DLD1 (cell line): Measurements from ENCODE around the gene TMEM52B.
"Not testable (repeated sequence)": the region's sequence is repeated elsewhere in the genome, so short reads cannot be mapped to it uniquely, and the experiment has no call there.

Source experiments
- in situ Hi-C: cut with HindIII; loops from 2 replicates; pipeline ENCODE4 v1.10.0; 2017; ENCODE audit warnings: low sequenced_read_pairs

TMEM52B gene

DNA sequence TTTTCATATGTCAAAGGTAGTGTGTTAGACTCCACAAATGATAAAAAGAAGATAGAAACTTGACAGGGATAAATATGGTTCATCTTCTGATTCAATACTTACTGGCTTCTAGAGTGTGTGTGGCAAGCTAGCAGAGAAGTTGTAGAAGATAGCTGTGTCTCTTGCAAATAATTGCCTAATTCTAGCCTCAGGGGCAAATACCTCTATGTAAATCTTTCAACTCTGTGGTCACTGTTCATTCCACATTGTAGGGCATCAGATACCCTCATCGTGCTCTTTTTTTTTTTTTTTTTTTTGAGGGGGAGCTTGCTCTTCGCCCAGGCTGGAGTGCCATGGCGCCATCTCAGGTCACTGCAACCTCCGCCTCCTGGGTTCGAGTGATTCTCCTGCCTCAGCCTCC, 8.6 kb upstream of the TMEM52B start:
- in situ Hi-C loops, result no loop called here

DNA sequence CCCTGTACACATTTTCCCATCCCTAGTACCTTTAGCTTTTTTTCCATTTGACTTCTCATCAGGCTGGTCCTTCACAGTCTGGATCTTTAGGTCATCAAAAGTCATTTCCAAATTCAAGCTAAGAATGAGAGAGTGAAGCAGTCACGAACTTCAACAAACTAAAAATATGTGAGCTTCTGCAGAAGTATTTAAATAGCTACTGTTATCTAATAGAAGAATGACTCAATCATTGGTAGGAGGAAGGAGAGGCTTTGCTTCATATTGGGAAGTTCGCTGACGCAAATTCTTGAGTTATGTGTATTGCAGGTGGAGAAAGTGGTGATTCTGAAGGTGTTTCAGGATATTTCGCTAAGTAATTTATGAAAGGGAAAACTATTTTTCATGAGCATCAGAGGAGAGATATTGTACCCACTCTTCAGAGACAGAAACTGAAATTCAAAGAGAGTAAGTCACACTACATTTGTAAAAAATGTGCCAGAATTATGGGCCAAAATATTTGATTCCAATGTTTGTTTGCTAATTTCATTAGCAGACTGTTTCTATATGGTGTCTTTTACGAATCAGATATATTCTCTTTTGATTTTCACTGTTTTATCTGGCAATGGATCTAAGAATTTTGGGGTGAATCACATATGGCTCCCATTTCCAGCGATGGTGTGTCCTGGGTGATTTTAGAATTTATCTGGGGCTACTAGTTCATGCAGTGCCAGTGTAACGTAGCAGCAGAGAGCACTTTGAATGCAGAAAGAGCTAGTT, 6.7 kb upstream of the TMEM52B start, which contains the start of gene OLR1:
Gene OLR1 (minus strand): TSS at position 160 of the 756 bp plus-strand sequence. CDS start 55 bp downstream, at position 105.
- in situ Hi-C loops, result no loop called here

DNA sequence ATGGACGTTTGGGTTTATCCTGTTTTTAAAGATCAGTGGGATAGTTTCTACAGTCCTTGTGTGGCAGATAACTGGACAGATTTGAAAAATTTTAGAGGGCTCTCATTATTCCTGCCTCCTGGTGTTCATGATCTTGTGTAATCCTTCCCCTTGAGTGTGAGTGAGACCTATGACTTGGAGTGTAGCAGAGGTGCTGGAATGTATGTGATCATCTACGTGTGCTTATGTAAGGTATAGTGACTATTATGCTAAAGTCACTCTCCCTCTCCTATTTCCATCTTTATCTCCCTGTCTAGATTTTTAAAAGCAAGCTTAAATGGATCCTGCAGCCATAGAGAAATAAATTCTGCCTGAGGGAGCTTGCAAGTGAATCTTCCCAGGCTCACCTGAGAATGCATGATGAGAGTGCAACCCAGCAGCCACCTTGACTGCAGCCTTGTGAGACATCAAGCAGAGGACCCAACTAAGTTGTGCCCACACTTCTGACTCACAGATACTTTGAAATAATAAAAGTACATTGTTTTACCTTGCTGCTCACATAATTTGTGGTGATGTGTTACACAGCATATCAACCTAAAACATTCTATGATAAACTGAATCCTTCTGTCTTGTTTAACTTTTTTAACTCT, 3.7 kb upstream of the TMEM52B start:
- in situ Hi-C loops, result no loop called here

DNA sequence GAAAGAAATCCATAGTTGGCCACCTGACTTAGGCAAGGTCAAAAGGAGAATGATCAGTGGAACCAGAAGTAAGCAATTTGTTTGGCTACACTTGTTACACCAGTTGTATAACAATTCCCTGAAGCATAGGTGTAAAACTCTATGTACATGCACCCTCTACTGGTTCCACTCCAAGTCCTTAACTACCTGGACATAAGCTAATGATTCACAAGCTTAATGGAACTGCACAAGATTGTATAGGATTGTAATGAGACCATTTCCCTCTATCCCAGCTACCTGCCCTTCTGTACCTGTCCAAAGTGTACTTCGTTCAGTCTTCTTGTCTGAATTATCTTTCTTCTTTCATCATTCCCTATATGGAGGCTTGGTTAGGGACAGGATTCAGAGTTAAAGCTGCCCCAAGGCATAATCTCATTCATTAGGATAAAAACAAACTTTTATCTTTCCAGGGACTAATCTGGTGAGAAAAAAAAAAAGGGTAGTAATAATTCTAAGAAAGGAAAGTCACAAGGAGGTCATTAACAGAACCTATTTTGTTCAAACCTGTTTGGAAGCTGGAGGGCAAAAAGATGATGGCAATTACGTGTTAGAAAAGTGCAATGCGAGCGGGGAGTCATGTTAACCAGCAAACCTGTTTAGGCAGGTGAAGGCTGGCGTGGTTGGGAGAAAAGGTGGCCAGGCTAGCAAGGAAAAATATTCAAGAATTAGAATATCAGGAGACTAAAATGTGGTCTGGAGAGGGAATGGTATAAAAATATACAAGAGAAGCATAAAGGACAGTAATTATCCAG, 2.8 kb upstream of the TMEM52B start:
- in situ Hi-C loops, result no loop called here

DNA sequence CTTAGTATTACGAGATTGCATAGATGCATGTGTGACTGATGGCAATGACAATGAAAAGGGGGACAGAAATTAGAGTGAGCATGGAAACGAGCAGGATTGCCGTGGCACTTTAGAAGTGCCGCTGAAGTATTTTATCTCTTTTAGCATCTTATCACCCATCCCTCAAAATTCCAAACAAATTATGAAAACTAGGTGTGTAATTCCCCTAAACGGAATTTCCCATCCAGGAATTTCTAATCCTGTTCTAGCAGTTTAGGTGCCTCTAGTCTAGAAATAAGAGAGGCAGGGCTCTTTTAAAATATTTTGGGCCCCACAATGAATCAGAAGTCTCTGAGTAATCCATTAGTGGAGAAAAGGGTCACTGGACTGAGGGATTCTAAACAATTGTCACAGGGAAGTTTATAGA, 947 bp downstream of the TMEM52B start:
- in situ Hi-C loops, result no loop called here

GRCh38 chr12:10182354-10183049, 3.7 kb downstream of the TMEM52B start:
- in situ Hi-C loops, result no loop called here

DNA sequence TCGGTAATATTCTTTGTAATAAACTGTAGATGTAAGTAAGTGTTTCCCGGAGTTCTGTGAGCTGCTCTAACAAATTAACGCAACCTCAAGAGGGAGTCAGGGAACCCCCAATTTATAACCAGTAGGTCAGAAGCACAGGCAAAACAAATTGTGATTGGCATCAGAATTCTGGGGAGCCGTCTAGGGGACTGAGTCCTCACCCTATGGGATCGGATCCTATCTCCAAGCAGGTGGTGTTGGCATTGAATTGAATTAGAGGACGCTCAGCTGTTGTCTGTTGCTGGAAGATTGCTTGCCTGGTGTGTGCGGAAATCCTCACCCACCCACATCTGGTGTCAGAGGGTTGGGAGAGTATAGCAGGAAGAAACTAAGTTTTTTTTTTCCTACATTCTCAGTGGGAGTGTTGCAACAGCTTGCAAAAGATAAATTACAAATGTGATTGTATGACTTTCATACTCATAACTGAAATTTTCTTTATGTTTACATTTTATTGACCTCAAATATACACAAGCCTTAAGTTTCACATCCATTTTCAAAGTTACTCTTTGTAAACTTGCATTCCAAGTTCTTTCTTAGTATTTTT, 5.5 kb downstream of the TMEM52B start:
- in situ Hi-C loops, result no loop called here

DNA sequence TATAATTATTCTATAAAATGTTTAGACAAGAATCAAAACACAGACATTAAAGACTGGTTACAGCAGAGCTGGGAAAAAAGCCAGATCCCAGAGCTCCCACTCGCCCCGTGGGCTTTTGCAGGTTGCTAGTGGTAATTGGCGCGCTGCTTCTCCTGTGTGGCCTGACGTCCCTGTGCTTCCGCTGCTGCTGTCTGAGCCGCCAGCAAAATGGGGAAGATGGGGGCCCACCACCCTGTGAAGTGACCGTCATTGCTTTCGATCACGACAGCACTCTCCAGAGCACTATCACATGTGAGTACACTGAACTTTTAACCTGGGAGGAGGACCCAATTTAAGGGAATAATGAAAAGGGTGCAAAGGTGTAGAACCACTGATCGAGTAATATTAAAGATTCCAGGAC, 7.5 kb downstream of the TMEM52B start:
- in situ Hi-C loops, result no loop called here

DNA sequence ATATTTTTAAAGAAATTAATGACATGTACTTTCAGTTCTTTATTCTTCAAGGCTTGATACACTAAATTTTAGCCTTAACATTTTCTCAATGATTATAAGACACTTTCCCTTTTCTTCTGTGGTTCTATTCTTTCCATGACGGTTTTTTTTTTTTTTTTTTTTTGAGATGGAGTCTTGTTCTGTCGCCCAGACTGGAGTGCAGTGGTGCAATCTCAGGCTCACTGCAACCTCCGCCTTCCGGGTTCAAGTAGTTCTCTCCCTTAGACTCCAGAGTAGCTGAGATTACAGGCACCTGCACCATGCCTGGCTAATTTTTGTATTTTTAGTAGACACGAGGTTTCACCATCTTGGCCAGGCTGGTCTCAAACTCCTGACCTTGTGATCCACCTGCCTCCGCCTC, 8.1 kb downstream of the TMEM52B start:
- in situ Hi-C loops, result not testable (repeated sequence)

DNA sequence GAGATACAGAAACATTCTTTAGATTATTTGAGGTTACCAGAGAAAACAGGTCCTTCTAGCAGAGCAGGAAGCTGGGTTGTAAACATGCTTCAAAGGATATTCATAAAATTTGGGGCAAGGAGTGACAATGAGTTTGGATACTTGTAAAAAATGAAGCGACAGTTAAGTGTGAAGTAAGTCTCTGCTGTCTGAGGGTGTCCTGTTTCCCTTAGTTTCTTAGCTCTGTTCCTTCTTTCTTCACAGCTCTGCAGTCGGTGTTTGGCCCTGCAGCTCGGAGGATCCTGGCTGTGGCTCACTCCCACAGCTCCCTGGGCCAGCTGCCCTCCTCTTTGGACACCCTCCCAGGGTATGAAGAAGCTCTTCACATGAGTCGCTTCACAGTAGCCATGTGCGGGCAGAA, 10.8 kb downstream of the TMEM52B start:
- in situ Hi-C loops, result no loop called here

GRCh38 chr12:10190558-10191388, 11.9 kb downstream of the TMEM52B start:
- in situ Hi-C loops, result no loop called here

DNA sequence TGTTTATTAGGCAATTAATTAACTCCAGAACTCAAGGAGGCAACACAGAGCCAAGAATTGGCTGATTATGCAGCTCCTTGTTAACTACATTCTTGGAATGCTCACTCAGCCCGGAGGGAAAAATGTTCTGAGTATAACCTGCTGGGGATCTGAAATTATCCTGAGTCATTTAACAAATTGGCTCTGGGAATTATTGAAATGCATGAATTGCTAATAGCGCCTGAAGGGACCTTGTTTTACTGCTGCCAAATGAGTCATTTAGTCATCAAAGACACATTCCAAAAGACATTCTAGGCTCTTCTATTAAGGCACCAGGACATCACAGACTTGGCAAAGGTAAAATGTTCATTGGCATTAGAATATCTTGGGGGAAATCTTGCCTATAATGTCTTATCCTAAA, 13.0 kb downstream of the TMEM52B start:
- in situ Hi-C loops, result no loop called here

- in situ Hi-C loops, result no loop called here
Observed at GRCh38 chr12:10194160-10194670, 15.4 kb downstream of the TMEM52B start.

DNA sequence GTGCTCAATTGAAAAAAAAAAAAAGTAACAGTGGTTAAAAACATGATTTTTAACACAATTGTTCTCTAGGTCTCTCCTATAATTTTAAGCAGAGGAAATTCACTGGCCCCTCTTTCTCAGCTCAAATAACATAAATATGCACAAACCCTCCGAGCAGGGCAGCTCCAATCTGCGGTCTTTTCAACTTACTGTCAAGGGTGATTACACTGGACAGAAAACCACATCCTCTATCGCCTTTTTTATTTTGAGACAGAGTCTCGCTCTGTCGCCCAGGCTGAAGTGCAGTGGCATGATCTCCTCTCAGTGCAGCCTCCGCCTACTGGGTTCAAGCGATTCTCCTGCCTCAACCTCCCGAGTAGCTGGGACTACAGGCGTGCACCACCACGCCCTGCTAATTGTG, 17.4 kb downstream of the TMEM52B start:
- in situ Hi-C loops, result no loop called here

- in situ Hi-C loops, result no loop called here
Observed at GRCh38 chr12:10197879-10198278, 19.0 kb downstream of the TMEM52B start.

DNA sequence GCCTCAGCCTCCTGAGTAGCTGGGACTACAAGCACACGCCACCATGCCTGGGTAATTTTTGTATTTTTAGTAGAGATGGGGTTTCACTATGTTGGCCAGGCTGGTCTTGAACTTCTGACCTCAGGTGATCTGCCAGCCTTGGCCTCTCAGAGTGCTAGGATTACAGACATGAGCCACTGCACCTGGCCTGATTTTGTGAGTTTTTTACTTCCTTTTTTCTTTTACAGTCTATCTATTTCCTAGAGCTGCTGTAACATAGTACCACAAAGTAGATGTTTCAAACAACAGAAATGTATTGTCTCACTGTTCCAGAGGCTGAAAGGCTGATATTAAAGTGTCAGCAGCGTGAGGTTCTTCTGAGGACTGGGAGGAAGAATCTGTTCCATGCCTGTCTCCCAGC, 25.7 kb downstream of the TMEM52B start:
- in situ Hi-C loops, result not testable (repeated sequence)

DNA sequence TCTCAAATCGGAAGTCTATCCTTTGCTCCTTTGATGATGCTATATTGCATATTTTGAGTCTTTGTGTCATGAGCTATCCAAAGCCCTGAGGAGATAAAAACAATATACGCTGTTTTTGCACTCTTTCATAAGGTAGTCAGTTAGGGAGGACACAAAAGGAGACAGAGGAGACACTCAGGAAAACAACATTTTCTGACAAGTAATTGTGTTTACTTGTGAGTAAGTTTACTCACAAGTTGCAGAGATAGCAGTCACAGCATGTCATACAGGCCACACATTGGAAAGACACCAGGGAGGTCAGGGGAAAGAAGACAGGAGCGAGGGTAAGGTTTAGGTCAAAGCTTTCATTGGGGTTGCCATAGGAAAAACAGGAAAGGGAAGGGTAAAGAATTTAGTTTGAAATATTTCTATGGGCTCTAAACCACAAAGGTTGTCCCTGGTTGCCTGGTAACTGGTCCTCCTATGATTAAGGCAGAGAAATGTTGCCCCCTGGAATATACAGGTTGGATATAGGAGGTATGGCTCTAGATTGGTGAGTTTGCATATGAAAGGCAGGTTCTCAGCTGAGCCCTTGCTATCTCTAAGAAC, 26.5 kb downstream of the TMEM52B start:
- in situ Hi-C loops, result no loop called here

DNA sequence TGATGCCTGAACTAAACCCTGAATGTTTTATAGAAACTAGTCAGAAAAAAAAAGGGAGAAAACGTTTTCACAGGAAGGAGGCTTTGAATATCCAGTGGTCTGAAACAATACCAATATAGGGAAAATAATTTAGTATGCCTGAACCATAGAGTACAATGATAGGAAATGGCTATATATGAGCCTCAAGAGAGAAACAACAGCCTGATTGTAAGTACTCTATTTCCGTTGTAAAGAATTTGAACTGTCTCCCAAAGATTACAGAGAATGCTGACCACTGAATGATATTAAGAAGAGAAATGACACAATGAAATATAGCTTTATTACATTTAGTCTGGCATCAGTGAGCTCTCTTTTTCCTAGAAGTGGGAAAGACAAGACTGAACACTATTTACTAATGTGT, 28.3 kb downstream of the TMEM52B start:
- in situ Hi-C loops, result no loop called here

GRCh38 chr12:10210225-10210624, 31.4 kb downstream of the TMEM52B start:
- in situ Hi-C loops, result no loop called here
